GM19328 (cell line): ENCODE results near the gene HMGN1.
"Not testable (repeated sequence)": the region's sequence is repeated elsewhere in the genome, so short reads cannot be mapped to it uniquely, and the experiment has no call there.

Experiments
- ATAC-seq: cut with Tn5 transposase; IDR thresholded peaks from one replicate; pipeline ENCODE4 v1.9.1; 2021; ENCODE audit warnings: mild to moderate bottlenecking, moderate library complexity; ENCODE audit not compliant: unreplicated experiment

Gene HMGN1

GRCh38 chr21:39348355-39349210 lies at the start of gene HMGN1:
Gene HMGN1, minus strand, starts transcription at chr21:39349088. Its CDS starts 171 bp downstream, at chr21:39348917.
- ATAC-seq: peak; percentile 50

GRCh38 chr21:39397646-39398385 lies 48.9 kb upstream of the HMGN1 start:
- no peak for ATAC-seq

GRCh38 chr21:39392981-39393380 lies 44.1 kb upstream of the HMGN1 start:
- no peak for ATAC-seq

GRCh38 chr21:39390212-39390765 lies 41.4 kb upstream of the HMGN1 start:
- no peak for ATAC-seq

GRCh38 chr21:39388811-39389155 lies 39.9 kb upstream of the HMGN1 start:
- ATAC-seq: no peak

GRCh38 chr21:39388038-39388810 lies 39.3 kb upstream of the HMGN1 start:
- peak; percentile 61 for ATAC-seq

GRCh38 chr21:39387461-39388037 lies 38.7 kb upstream of the HMGN1 start:
- no peak for ATAC-seq

GRCh38 chr21:39386899-39387298 lies 38.0 kb upstream of the HMGN1 start:
- ATAC-seq: no peak

GRCh38 chr21:39386194-39386593 lies 37.3 kb upstream of the HMGN1 start:
- ATAC-seq: no peak

GRCh38 chr21:39385299-39386145 lies 36.6 kb upstream of the HMGN1 start:
- ATAC-seq: no peak

- ATAC-seq: no peak
These were observed 35.9 kb upstream of the HMGN1 start for GRCh38 chr21:39384674-39385298.

GRCh38 chr21:39382096-39382495 lies 33.2 kb upstream of the HMGN1 start:
- ATAC-seq: not testable (repeated sequence)

GRCh38 chr21:39381009-39381408 lies 32.1 kb upstream of the HMGN1 start:
- ATAC-seq: no peak

- ATAC-seq: peak; percentile 96
These were observed 31.4 kb upstream of the HMGN1 start for GRCh38 chr21:39379986-39380891.

- ATAC-seq: no peak
These were observed 28.7 kb upstream of the HMGN1 start for GRCh38 chr21:39377444-39378050.

- no peak for ATAC-seq
These were observed 26.6 kb upstream of the HMGN1 start for GRCh38 chr21:39375446-39375845.

- no peak for ATAC-seq
These were observed 25.2 kb upstream of the HMGN1 start for GRCh38 chr21:39374046-39374445.

GRCh38 chr21:39373634-39374033 lies 24.7 kb upstream of the HMGN1 start:
- no peak for ATAC-seq
